PC-3 (cell line): ENCODE measurements around the gene SNRNP35. TPM values are rescaled to one million over a fixed set of nuclear protein-coding genes. Genes with fewer than 3 reads are reported as not detected.

Experiments
- ATAC-seq: fragments of 200-7000 bp; cut with Tn5 transposase; 2 replicates; pipeline ENCODE4 v1.9.1; 2020; ENCODE audit warnings: mild to moderate bottlenecking, moderate library complexity
- BruUV-seq: library from RNA; stranded (reverse); fragments of 400-500 nt; replicated peaks from 2 replicates; lab custom pipeline; 2021; lab: Mats Ljungman, UMichigan
- CTCF ChIA-PET: fragments of 300-600 bp; sonication (Branson Sonifier 250); formaldehyde crosslinking; loops from one replicate; lab custom pipeline; 2022; ENCODE audit warnings: antibody characterized with exemption; lab: Charles Lee
- POLR2A ChIA-PET: fragments of 300-600 bp; sonication (Branson Sonifier 250); formaldehyde crosslinking; loops from one replicate; lab custom pipeline; 2022; ENCODE audit warnings: antibody characterized with exemption; ENCODE audit not compliant: unreplicated experiment; lab: Charles Lee
- DNase-seq: peaks from one replicate; pipeline ENCODE4 v3.0.0-alpha.2; 2015
- H2AFZ ChIP-seq: fragments of 300-600 bp; sonication (generic); 2 replicates; pipeline ENCODE4 v1.6.0; 2016; ENCODE audit warnings: antibody characterized with exemption, low read length
- H3F3A ChIP-seq: fragments of 300-600 bp; sonication (generic); one replicate; pipeline ENCODE4 v1.6.0; 2017; ENCODE audit warnings: antibody characterized with exemption, low read length, control low read depth, mild to moderate bottlenecking; ENCODE audit not compliant: unreplicated experiment
- H3K27ac ChIP-seq: fragments of 300-600 bp; sonication (generic); 2 replicates; pipeline ENCODE4 v1.5.1; 2016; ENCODE audit warnings: mild to moderate bottlenecking, low read length
- H3K27me3 ChIP-seq: fragments of 300-600 bp; sonication (generic); 2 replicates; pipeline ENCODE4 v1.6.1; 2016; ENCODE audit warnings: low read length, mixed read lengths
- H3K36me3 ChIP-seq: fragments of 300-600 bp; sonication (generic); 2 replicates; pipeline ENCODE4 v1.6.1; 2016; ENCODE audit warnings: low read depth, mixed run types, low read length, mixed read lengths
- H3K4me1 ChIP-seq: fragments of 300-600 bp; sonication (generic); 2 replicates; pipeline ENCODE4 v1.5.1; 2016; ENCODE audit warnings: low read length; ENCODE audit not compliant: insufficient read depth
- H3K4me2 ChIP-seq: fragments of 300-600 bp; sonication (generic); 2 replicates; pipeline ENCODE4 v1.6.0; 2016; ENCODE audit warnings: low read length
- H3K4me3 ChIP-seq: fragments of 300-600 bp; sonication (generic); 2 replicates; pipeline ENCODE4 v1.5.1; 2016; ENCODE audit warnings: mild to moderate bottlenecking, low read length, mixed read lengths
- H3K79me2 ChIP-seq: fragments of 300-600 bp; sonication (generic); 2 replicates; pipeline ENCODE4 v1.6.1; 2017; ENCODE audit warnings: low read length, mixed read lengths
- H3K9ac ChIP-seq: fragments of 300-600 bp; sonication (generic); 2 replicates; pipeline ENCODE4 v1.6.0; 2016; ENCODE audit warnings: mild to moderate bottlenecking, low read length
- H3K9me2 ChIP-seq: fragments of 300-600 bp; sonication (generic); replicated peaks from 2 replicates; pipeline ENCODE4 v1.6.1; 2016; ENCODE audit warnings: mixed run types, low read length, mixed read lengths
- H3K9me3 ChIP-seq: fragments of 300-600 bp; sonication (generic); 2 replicates; pipeline ENCODE4 v1.6.1; 2016; ENCODE audit warnings: low read length, mixed read lengths
- H4K20me1 ChIP-seq: fragments of 300-600 bp; sonication (generic); 2 replicates; pipeline ENCODE4 v1.6.1; 2016; ENCODE audit warnings: low read length, mixed read lengths
- EZH2 ChIP-seq: fragments of 300-600 bp; sonication (generic); IDR thresholded peaks from one replicate; pipeline ENCODE4 v1.6.1; 2017; ENCODE audit warnings: antibody characterized with exemption, mild to moderate bottlenecking, low read length; ENCODE audit not compliant: unreplicated experiment
- EZH2phosphoT487 ChIP-seq: fragments of 300-600 bp; sonication (generic); IDR thresholded peaks from 2 replicates; pipeline ENCODE4 v1.6.1; 2018; ENCODE audit warnings: mild to moderate bottlenecking, antibody characterized with exemption, low read length, borderline replicate concordance
- intact Hi-C: fragments of 100-400 bp; cut with micrococcal nuclease; formaldehyde crosslinking; loops from 2 replicates; pipeline ENCODE4 v1.9.0; 2023
- total RNA-seq: library from RNA; depleted of rRNA; stranded (reverse); fragments of >200 nt; gene quantifications from 2 replicates; pipeline ENCODE4 v1.2.3, GENCODE V29; 2014
- TF ChIP-seq, protein P1 (sequence below): fragments of 300-600 bp; sonication (generic); conservative IDR thresholded peaks from 2 replicates; pipeline ENCODE4 v1.5.1; 2017; ENCODE audit warnings: antibody characterized with exemption, low read depth, mild to moderate bottlenecking, low read length

SNRNP35 gene
- total RNA-seq, 1 experiment from 2014 or later, result 15.9 TPM

DNA sequence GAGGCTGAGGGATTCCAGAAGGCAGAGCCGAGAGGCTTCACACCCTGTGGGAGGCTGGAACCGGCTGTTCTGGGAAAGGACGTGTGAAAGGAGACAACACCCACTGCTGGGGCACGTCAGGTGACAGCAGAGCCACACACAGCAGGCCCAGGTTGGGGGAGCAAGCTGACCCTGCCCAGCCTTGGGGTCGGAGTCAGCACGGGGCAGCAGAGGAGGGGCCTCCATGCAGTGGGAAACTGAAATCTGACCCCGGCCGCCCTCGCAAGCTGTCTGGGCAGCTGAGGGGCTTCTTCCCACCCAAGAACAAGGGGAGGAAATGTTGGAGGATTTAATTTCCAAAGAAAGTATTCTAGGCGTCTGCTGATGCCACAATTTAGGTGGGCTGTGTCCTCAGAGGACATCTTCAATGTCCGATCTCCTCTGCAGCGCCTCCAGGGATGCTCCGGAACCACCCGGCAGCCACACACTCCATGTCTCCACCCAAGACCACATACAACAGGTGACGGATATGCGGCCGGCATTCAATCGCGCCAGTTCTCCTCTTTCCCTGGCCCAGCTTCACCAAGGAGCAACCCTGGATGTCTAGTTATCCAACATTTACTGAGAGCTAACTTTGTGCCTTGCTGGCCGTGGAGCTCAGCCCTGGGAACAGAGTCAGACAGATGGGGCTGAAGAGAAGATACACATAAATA, 30.7 kb downstream of the SNRNP35 start:
- Histone ChIP-seq H3K27ac (no peak overlapping the region), H2AFZ (no peak overlapping the region), H3F3A (no peaks in the 10 kb centered on the region), H3K79me2 (no peaks in the 10 kb centered on the region), H3K27me3 (no peaks in the 10 kb centered on the region), H3K9ac (no peak overlapping the region), H3K4me3 (no peak overlapping the region), H3K4me1 (no peaks in the 10 kb centered on the region), H3K4me2 (no peak overlapping the region), H3K9me3 (no peaks in the 10 kb centered on the region), H3K36me3 (no peaks in the 10 kb centered on the region), H4K20me1 (no peaks in the 10 kb centered on the region), H3K9me2 (no peaks in the 10 kb centered on the region)
- no peak for DNase-seq
- ChIA-PET POLR2A (no interaction called here), CTCF (no interaction called here)
- intact Hi-C loops, result no loop called here
- TF ChIP-seq, protein P1, sequence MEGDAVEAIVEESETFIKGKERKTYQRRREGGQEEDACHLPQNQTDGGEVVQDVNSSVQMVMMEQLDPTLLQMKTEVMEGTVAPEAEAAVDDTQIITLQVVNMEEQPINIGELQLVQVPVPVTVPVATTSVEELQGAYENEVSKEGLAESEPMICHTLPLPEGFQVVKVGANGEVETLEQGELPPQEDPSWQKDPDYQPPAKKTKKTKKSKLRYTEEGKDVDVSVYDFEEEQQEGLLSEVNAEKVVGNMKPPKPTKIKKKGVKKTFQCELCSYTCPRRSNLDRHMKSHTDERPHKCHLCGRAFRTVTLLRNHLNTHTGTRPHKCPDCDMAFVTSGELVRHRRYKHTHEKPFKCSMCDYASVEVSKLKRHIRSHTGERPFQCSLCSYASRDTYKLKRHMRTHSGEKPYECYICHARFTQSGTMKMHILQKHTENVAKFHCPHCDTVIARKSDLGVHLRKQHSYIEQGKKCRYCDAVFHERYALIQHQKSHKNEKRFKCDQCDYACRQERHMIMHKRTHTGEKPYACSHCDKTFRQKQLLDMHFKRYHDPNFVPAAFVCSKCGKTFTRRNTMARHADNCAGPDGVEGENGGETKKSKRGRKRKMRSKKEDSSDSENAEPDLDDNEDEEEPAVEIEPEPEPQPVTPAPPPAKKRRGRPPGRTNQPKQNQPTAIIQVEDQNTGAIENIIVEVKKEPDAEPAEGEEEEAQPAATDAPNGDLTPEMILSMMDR, result no peak
- TF ChIP-seq EZH2 (no peak), EZH2phosphoT487 (no peak)
- no TSS peak for BruUV-seq
- ATAC-seq, result no peak

DNA sequence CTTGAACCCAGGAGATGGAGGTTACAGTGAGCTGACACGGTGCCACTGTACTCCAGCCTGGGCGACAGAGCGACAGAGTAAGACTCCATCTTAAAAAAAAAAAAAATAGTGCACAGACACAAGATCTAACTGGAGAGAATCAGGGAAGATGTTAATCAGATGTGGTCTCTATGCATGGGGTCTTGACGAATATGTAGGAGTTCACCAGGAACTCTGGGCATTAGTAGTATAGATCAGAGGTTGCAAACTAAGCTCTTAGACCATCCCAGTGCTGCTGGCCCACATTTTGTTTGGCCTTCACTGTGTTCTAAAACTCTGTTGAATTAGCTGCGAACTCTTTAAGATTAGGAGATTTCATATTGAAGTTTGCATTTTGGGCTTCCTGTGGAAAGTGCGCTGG, 31.6 kb downstream of the SNRNP35 start:
- Histone ChIP-seq H3K9me2 (no peaks in the 10 kb centered on the region), H4K20me1 (no peaks in the 10 kb centered on the region), H3K4me1 (no peaks in the 10 kb centered on the region), H3K4me3 (no peak overlapping the region), H3K9ac (no peak overlapping the region), H2AFZ (no peak overlapping the region), H3K27me3 (no peaks in the 10 kb centered on the region), H3F3A (no peaks in the 10 kb centered on the region), H3K79me2 (no peaks in the 10 kb centered on the region), H3K27ac (no peak overlapping the region), H3K9me3 (no peaks in the 10 kb centered on the region), H3K4me2 (no peak overlapping the region), H3K36me3 (no peaks in the 10 kb centered on the region)
- intact Hi-C loops, result no loop called here
- BruUV-seq, result no TSS peak
- TF ChIP-seq EZH2phosphoT487, result no peak
- TF ChIP-seq EZH2, result no peak
- TF ChIP-seq, protein P1, result no peak
- ChIA-PET POLR2A (no interaction called here), CTCF (no interaction called here)
- DNase-seq (no peak), ATAC-seq (no peak)

DNA sequence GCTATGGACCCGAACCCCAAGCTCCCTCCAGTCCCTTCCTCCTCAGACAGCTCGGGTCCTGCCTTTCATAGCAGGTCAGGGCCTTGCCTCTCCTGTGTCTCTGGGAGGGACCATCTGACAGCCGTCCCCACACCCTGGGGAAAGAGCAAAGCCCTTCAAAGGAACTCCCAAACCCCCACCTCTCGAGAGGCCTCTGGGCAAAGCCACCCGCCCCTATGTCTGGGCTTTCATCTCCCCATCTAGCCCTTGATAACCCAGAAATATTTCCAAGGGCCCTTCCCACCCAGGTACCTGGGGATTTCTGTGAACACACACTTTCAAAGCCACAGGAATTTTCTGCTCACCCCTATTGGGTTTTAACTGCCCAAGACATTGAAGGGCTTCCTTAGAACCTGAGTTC, 32.1 kb downstream of the SNRNP35 start:
- no peaks in the 10 kb centered on the region for H3F3A ChIP-seq
- H3K36me3 ChIP-seq, result no peaks in the 10 kb centered on the region
- DNase-seq (no peak), ATAC-seq (no peak)
- no peak overlapping the region for H3K4me2 ChIP-seq
- H3K4me1 ChIP-seq, result no peaks in the 10 kb centered on the region
- H2AFZ ChIP-seq, result no peak overlapping the region
- H3K9me2 ChIP-seq, result no peaks in the 10 kb centered on the region
- CTCF ChIA-PET, result no interaction called here
- TF ChIP-seq EZH2phosphoT487, result no peak
- no peak for TF ChIP-seq EZH2
- TF ChIP-seq, protein P1, result no peak
- intact Hi-C loops, result no loop called here
- no TSS peak for BruUV-seq
- no peaks in the 10 kb centered on the region for H3K79me2 ChIP-seq
- H3K27ac ChIP-seq, result no peak overlapping the region
- H3K9me3 ChIP-seq, result no peaks in the 10 kb centered on the region
- no peak overlapping the region for H3K9ac ChIP-seq
- POLR2A ChIA-PET, result no interaction called here
- no peaks in the 10 kb centered on the region for H4K20me1 ChIP-seq
- no peak overlapping the region for H3K4me3 ChIP-seq
- no peaks in the 10 kb centered on the region for H3K27me3 ChIP-seq
